HG03469 (cell line): ENCODE measurements around the gene ETV1.

Experiments
- ATAC-seq: cut with Tn5 transposase; IDR thresholded peaks from one replicate; pipeline ENCODE4 v1.9.1; 2021; ENCODE audit warnings: mild to moderate bottlenecking, moderate library complexity, moderate number of reproducible peaks; ENCODE audit not compliant: unreplicated experiment

The ETV1 gene

DNA sequence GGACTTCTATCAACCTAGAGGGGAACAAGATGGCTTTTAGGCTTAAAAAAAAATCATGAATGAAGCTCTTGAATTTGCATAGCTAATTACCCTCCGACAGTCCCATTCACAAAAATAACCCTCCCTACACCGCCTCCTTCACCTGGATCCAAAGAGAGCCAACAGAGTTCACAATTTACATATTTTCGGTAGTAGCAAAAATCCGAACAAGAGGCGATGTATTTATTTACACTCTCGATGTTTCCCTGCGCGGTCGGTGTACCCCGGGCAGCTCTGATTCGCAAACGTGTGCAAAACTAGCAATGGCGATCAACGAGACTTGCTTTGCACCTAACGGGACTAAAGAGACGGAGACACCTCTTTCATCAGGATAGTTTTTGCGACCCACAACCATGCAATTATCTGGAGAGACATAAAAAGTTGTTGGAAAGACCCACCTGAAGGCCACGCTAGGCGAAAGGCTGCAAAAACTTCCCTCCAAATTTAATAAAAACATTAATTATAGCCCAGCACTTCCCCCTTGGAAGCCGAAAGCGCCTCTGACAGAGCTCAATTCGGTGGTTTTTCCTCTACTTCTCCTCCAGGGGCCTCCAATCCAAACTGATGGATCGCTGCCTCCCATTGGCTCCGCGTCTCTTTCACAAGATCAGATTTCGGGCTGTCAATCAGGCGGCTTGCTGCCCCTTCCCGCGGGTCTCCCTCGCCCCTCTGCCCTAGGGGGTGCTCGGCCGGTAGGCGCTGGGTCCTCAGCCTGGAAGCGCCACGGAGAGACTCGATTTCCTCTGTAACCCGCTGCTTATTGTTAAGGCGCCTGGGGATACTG, at the start of gene ETV1:
TSS of gene ETV1 (minus strand) at position 541 of the 823 bp plus-strand sequence. CDS start 614 bp downstream, outside the sequence.
- ATAC-seq, result no peak

DNA sequence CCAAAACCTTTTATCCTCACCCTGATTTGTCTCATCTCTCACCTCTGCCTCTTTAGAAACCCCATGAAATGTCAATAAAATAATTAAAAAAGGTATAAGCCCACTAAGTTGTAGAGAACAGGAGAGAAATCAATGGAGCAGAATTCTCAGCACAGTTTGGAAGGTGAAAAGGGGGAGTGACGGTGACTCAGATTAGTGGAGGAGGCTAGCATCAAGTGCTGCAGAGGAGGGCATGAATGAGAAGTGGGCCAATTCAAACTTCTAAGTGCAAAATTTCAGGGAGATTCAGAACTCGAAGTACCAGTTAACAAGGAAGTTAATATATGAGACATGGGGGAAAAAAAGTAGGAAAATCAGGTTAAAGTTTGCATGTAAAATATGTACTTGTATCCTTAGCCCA, 34.9 kb upstream of the ETV1 start:
- ATAC-seq, result no peak

DNA sequence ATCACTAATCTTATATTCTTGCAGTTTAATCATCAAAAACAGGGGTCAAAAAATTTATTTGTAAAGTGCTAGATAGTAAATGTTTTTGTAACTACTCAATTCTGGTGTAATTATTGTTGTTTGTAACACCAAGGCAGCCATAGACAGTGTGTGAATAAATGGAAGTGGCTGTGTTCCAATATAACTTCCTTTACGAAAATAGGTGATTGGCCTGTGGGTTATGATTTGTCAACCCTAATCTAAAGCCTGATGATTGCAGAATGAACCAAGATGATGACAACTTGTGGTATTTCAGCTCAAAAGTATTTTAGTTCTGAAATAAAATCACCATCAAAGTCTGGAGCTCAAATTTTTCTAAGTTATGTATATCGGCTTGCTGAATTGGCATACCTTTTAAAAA, 34.4 kb upstream of the ETV1 start:
- ATAC-seq, result no peak

DNA sequence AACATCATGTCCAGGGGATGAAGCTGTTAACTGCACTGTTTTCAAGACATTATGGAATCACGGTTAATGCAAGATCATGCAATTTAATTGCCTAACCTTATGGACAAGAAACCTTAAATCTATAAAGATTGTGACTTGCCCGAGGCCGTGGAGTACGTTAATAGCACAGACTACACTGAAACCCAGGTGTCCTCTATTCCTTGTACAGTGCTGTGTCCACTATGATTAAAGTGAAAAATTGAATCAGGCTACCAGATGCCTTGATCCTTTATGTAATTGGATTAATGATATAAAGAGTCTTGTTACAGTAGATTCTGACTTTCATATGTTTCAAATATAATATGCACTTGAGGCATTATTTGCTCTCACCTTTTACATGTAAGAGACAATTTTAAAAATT, 33.9 kb upstream of the ETV1 start:
- no peak for ATAC-seq

DNA sequence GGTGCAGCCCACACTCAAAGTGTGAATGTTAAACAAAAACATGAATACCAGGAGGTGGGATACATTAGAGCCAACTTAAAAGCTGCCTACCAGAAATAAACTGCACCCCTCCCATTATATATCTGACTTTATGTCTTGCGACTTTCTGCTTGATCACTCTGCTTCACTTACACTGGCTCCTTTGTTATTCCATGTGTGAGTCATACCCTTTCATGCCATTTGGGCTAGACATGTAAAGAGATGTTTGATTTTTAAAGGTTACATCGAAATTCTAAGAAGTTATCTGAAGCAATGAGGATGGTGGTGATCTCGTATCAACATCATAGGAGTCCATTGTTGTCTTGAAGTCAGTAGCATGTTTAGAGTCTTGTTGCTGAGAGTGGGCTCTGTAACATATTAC, 31.6 kb upstream of the ETV1 start:
- no peak for ATAC-seq

DNA sequence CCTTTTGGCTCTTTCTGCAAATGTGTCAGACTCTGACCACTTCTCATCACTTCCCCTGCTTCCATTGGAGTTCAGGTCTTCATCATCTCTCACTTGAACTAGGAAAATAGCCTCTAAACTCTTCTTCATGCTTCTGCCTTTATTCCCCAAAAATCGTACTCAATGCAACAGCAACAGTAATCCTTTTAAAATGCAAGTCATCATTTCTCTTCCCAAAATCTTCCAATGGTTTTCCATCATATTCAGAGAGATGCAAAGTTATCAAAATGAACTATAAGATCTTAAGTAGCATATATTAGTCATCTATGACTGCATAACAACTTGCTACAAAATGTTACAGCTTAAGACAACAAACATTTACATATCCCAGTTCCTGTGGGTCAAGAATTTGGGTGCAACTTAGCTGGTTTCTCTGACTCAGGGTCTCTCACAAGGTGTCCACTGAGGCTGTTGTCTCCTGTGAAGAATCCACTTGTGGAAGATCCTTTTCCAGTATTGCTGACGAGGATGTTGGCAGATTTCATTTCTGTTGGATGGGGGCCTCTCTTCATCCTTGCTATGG, 31.0 kb upstream of the ETV1 start:
- ATAC-seq, result no peak

DNA sequence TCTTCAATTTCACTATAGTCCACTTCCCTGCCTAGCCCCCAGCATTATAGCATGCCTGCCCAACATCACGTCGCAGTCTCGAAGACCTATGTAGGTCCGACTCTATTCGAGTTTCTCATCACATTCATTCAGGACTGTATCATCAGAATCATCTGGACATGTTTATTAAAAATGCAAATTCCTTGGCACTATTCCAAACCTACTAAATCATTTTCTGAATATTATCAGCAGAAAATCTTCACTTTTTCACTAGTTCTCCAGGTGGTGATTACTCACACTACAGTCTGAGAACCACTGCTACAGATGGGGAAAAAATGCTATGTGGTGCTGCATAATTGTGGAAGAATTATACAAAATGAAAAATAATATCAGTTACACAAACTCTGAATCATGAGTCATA, 29.3 kb upstream of the ETV1 start:
- no peak for ATAC-seq

DNA sequence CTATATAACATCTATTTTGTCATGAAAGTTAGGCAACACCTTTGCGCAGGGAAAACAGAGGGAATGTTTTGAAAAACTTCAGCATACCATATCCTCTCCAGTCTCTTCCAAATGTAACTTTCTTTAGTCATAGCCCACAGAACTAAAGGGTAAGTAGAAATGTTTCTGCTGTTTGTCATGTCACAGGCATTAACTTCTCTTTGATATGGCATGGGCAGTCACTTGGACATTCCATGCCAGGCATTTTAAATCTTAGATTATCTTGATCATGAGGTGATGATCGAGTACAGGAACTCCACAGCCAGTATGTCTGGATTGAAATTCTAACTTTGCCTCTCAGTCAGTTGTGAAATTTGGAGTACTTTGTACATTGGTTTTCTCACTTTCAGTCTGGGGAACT, 27.5 kb upstream of the ETV1 start:
- ATAC-seq, result no peak

DNA sequence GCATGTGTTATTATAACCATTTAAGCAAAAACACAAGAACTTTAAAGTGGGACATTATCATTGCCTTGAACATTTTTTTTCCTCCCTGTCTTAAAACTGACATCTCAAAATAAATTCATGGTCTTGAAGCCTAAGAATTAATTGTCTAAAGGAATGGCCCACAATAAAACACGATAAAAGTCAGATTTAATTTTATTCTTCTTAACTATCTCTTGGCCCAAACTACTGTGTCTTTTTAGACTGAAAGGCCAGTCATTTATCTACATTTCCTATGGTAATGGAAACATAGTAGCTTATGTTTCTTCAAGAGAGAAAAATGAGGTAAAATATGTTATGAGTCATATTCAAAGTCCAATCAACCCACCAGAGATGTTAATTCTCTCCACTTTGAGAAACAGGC, 24.4 kb upstream of the ETV1 start:
- ATAC-seq, result no peak

DNA sequence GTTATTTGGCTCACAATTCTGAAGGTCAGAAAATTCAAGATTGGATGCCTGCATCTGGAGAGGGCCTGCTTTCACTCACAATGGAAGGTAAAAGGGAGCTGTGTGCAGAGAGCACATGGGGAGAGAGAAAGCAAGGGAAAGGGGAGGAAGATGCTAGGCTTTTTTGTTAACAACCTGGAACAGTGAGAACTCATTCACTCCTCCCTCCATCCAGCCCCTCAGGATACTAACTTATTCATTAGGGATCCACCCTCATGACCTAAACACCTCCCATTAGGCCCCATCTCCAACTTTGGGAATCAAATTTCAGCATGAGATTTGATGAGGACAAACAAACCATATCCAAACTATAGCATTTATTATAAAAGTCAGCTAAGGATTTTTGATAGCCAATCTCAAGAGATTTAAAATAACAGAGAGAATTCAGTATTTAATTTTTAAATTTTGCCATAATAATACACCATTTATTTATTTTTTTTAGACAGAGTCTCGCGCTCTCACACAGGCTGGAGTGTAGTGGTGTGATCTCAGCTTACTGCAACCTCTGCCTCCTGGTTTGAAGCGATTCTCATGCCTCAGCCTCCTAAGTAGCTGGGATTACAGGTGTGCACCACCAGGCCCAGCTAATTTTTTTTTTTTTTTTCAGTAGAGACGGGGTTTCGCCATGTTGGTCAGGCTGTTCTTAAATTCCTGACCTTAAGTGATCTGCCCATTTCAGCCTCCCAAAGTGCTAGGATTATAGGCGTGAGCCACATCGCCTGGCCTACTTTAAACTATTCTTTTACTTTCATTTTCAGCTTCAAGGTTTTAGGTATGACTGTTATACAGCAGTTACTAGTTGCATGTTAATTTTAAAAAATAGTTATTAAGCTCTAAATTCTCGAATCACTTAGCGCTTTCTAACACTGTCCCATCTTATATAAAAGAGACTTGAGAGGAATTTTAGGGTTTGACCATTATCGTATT, 20.3 kb upstream of the ETV1 start:
- ATAC-seq, result no peak

DNA sequence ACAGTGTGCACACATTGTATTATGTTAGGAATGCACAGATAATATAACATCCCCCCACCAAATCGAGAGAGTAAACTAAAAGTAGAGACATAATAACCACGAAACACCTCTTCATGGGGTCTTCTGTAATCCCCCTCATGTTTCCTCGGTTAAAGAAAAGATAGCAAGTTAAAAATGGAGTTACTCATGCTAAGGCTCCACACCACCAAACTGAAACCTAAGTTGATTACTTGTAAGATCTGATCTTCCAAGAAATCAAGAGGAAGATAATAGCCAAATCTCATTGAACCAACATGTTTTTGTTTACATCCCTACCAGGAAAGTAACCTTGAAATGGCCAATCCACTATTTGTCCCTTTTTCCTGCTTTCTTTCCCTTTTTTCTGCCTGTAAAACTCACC, 11.7 kb upstream of the ETV1 start:
- ATAC-seq, result no peak

DNA sequence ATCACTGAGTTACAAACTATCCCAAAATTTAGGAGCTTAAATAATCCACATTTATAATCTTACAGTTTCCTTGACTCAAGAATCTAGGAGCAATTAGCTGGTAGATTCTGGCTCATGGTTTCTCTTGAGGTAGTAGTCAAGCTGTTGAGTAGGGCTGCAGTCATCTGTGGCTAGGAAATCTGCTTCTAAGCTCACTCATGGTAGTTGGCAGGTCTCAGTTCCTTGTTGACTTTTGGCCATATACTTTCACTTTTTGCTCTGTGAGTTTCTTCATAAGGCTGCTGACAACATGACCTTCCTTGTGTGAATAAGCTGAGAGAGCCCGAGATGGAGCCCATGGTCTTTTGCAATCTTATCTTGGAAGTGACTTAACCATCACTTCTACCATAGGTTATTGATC, 10.8 kb upstream of the ETV1 start:
- ATAC-seq, result no peak

DNA sequence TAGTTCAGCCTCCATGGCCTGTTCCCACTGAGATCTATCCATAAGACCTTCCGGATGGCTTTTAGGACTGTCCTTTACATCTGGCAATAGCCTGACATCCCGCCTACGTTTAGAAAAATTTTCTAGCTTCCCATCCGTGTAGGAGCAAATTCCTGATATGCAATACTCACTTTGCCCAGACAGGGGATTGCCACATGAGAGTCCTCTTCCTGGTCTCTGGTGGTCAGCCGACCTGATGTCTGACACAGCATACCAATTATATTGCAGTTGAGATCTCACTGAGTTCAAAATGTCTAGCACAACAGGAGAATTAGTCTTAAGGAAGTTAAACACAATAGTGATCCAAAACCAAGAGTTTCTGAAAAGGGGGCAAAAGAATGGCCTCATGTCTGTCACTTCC, 9.4 kb upstream of the ETV1 start:
- ATAC-seq, result no peak

DNA sequence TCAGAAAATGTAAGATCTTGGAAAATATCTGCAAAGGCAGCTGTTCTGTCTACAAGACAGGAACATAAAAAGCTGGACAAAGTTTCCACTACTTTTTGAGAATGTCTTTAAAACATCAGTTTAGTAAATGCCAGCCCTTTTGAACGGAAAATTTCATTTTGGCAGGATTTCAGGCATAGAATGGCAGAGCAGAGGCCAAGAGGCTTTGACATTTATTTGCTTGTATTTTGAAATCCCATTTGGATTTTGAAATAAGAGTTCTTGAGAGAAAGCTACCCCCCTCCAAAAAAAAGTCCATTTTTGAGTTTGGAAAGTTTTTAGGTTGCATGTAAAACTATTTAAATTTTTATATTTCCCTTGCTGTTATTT, 3.1 kb upstream of the ETV1 start:
- ATAC-seq, result no peak

DNA sequence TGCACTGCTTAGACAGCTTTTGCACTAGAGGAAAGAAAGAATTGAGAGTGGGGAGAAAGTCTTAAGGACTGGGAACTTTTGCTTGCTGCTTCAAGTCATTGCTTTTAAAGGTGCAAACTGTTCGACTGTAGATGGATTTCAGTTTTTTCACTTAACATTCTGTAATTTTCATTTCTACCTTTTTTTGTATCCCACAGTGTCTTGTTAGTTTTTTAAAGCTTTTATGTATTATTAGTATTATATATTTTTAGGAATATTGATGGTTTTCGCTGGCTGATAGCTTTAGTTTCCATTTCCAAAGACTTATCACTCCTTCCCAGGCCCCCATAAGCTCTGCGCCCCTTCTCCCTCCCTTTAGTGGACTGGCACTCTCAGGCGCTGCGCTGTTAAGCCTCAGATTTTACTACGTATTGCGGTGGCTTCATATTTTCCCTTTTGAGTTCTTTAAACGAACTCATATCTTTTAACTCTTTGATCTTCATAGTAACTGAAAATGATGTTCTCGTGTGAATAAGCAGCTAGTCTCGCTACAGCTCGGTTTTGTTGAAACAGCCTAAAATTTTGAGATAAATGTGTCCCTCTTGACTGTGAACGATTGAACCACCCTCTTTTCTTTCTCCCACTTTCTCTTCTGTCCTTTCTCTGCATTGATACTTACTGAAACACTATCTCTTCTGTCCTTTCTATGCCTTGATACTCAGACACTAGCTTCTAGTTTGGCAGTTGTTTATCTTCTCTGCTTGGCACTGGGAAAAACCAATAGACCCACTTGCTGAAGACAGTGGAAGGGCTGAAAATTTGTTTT, 2.5 kb upstream of the ETV1 start:
- no peak for ATAC-seq

DNA sequence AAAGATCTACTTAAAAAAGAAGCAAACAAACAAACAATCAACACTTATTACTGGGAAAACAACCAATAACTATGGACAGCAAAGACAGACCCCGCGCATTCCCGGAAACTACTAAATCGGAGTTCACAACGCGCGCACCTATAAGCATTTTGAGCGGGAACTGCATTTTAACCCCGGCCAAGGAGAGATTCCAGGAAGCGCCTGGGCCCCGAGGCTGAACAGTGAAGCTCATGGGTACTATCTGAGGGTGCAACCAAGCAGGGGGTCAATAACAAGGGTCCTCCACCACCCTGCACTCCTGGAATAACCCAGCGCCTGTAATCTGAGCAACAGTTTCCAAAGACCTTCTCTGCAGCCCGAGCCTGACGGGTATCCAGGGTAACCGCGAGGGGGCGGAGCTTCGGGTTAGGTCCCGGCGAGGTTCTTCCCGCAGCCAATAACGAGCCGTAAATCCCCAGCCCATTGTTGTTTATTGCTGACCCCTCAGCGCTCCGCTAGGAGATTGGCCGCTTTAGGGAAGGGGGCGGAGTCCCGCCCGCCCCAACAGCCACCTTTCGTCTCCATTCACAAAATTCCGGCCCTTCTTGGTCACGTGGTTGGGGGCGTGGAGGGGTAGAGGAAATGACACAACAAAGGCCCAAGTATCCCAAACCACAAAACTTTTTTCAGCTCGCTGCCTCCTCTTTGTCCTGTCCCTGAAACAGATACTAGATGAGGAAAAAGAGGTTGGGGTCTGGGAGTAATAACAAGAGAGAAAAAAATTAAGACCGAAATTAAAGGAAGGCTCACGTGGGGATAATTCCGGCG, 1.7 kb upstream of the ETV1 start:
- peak; percentile 57 for ATAC-seq

DNA sequence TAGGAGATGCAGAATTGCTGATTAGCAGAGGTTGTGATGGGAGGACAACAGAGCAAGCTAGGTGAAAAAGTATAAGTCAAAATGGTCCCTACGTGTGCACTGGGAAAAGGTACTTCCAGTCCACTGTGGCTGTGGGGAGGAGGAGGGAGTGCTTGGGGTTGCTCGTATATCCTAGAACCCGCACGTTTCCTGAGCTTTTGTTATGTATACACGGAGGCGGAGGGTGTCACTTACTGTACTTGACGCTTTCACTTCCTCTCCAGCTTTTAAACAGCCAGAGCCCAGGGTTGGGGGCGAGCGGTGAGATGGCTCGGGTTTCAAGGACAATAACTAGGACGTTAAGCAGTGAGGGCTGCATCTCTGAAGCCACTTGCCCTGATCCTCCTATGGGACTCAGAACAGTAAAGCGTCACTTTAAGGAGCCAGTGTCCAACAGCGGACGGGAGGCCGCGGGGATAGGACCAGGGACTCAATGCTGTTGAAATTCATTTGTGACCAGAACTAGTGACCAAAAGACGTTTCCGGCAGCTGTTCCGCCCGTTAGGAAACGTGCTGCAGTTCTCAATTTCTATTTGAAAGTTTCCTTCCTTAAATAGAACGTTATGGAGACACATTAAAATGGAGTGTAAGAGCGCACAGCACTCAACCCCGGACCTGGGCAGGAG, 985 bp upstream of the ETV1 start:
- ATAC-seq, result peak; percentile 45

DNA sequence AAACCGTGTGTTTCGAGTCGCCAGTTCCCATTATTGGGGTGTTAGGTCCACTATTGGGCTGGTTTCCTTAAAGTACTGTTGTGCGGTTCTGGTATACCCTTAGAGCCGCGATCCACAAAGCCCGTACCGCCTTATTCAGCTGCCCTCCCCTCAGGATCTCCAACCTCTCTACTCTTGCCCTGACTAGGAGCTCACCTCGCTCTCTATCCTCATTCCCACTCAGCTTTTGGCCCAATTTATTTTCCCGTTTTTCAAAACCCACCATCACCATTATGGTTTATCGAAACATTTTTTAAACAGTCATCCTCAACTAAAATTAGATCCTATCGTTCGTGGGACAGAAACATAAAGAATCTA, 461 bp upstream of the ETV1 start:
- ATAC-seq, result no peak

DNA sequence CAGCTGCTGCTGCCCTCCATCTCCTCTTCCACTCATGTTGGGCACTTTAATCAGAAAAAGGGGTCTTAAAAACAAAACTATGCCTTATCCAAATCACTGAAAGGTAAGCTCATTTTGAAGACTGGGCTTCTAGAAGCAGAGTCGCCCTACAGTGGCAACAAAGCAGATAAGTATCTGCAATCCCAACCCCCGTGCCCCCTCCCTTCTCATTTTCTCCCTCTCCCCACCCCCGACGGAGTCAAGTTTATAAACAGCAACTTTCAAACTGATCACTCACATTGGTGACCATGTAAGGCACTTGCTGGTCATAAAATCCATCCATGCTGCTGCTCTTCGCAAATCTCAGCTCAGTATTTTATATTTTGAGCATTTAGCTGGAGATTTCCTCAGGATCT, 738 bp downstream of the ETV1 start:
- ATAC-seq, result no peak

DNA sequence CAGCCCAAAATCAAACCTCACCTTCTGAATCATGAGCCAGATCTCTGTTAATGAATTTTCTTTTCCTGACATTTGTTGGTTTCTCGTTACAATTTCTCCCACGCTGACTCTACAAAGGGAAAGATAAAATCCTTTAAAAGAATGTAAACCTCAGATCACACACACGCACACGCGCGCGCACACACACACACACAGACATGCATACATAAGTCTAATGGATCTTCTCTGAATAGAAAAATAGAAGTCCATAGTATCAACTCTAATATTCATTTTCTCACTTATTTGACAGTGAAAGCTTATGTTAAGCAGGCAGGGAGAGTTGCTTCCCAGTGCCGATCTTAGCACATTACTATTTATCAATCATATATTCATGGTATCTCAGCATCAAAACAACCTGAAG, 1.4 kb downstream of the ETV1 start:
- ATAC-seq, result no peak
